CD4-positive, alpha-beta T cell treated with Interferon gamma for 1 hour (primary cell): ENCODE results near the gene EFCAB7.

Experiments
- DNase-seq: peaks from one replicate; pipeline ENCODE4 v3.0.0-alpha.2; 2020

Gene EFCAB7

GRCh38 chr1:63522891-63523728 is at the start of gene EFCAB7, which contains the start of gene ITGB3BP:
Gene EFCAB7 (plus strand): TSS chr1:63523525. CDS start chr1:63525573, 2,048 bp downstream.
Gene ITGB3BP (minus strand): TSS chr1:63523225. CDS start chr1:63523133, 92 bp downstream.
- peak; percentile 81 for DNase-seq

- DNase-seq: no peak
Measured at GRCh38 chr1:63475761-63476160, 47.6 kb upstream of the EFCAB7 start.

DNA sequence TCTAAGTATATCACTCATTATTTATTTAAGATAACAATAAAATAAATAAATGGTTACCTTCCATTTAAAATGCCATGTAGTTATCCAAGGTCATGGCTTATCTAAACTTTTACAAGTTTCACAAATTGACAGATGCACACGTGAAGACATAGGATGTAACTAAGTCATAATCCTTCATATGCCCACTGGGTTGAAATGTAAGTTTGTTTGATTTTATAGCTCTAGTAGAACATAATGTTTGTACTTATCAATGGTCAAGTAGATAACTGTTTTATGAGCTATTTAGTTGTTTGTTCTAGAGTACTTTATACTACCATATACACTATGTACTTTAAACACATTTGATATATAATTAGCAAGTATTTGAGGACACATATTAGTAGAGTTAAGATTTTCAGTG is 43.3 kb upstream of the EFCAB7 start:
- DNase-seq: no peak

- DNase-seq: no peak
Measured at GRCh38 chr1:63486629-63487028, 36.7 kb upstream of the EFCAB7 start.

- DNase-seq: no peak
Measured at GRCh38 chr1:63487336-63488065, 35.8 kb upstream of the EFCAB7 start.

DNA sequence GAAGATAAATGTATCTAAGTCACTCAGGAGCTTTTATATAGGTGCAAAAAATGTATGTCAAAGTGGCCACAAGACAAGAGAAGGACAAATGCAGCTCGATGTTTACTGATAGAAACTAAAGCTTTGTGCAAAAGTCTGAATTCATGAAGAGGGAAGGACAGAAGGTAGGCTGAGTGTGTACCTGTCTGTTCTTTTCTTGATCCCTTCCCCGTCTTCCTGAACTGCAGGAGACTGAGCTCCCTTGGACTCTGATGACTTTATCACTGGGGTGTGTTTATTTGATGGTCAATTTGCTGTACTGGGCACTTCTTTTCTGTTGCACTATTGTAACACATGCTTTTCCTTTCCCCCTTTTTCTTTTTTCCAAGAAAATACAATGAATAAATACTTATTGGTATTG is 25.7 kb upstream of the EFCAB7 start:
- no peak for DNase-seq

DNA sequence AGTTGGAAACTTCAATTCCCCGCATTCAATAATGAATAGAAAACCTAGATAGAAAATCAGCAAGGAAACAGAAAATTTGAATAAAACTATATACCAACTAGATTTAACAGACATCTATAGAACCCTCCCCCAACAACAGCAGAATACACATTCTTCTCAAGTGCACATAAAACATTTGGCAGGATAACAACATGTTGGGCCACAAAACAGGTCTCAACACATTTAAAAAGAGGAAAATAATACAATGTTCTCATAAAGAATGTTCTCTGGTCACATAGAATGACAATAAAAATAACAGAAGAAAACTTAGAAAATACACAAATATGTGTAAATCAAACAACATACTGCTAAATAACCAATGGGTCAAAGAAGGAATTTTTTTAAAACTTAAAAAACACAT is 25.2 kb upstream of the EFCAB7 start:
- no peak for DNase-seq

DNA sequence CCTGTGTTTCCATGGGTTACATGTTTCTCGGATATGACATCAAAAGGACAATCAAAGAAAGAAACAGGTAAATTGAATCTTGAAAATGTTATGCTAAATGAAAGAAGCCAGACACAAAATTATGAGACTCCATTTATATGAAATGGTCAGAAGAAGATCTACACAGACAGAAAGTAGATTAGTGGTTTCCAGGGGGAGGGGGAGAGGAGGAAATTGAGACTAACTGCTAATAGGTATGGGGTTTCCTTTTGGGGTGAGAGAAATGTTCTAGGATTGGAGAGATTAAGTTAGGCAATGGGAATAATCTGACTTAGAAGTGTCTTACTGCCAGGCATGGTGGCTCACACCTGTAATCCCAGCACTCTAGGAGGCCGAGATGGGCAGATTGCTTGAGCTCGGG is 22.1 kb upstream of the EFCAB7 start:
- no peak for DNase-seq

- DNase-seq: no peak
Measured at GRCh38 chr1:63506782-63507181, 16.5 kb upstream of the EFCAB7 start.

GRCh38 chr1:63509718-63510117 is 13.6 kb upstream of the EFCAB7 start:
- no peak for DNase-seq

DNA sequence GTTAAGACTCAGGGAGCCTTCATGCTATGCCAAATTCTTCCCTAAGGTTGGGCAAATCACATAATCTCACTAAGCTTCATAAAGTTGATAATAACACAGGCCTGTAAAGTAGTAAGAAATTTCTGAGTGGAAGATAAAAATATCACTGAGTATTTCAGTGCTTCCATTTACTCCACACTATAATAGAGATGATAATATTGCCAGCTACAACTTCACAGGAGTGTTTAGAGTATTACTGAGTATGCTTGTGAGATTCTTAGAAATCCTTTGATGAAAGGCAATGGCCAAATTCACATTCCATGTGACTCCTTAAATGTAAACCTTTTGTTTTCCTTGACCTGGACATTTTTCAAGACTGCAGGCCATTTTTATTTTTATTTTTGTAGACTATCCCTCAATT is 10.7 kb upstream of the EFCAB7 start:
- DNase-seq: no peak

GRCh38 chr1:63516629-63517028 is 6.7 kb upstream of the EFCAB7 start:
- DNase-seq: no peak

DNA sequence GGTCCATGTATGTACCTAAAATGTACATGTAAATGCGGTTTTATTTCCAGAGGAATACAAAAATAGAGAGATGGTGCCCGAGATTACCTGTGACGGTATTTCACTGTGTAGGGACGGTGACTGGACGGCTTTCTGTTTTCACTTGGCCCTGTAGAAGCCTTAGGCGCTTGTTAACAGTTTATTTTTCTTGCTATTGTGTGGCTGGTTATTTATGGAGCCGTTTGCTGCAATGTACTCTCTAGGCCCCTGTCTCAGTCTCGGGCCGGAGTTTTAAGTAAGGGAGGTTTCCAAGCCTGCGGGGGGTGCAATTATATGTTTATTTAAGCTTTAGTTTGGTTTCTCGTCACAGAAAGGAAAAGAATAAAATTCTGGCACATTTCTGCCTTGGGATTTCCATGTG is 413 bp downstream of the EFCAB7 start:
- no peak for DNase-seq

DNA sequence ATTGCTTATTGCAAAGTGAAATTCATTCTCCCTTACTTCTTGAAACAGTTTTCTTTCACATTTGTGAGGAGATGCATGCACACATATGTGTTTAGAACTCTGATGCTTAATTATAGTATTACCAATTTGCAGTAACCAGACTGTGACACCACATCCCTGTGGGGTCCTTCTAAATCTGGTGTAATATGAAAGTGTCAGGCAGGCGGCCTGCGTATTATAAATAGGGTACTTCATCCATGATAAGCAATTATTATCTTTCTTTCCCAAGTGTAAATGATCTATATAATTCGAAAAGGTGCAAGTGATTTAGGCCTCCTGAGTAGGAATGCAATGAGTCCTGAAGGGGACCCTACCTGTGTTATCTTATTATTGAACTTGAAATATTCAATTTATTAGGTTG is 876 bp downstream of the EFCAB7 start:
- DNase-seq: no peak

DNA sequence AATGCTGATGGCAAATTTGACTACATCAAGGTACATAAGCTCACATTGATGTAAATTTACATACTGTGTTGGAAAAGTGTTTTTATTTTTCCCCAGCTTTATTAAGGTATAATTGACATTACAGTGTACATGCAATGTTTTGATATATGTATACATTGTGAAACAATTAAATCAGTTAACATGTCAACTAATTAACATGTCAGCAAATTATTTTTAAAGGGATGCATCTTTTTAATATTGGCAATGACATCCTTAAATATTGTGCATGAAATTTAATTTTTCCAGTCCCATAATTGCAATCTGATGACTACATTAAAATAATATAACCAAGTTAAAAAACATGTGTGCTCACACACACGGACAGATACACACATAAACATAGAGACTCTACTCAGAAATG is 9.4 kb downstream of the EFCAB7 start:
- DNase-seq: no peak

- no peak for DNase-seq
Measured at GRCh38 chr1:63533931-63534330, 10.6 kb downstream of the EFCAB7 start.

DNA sequence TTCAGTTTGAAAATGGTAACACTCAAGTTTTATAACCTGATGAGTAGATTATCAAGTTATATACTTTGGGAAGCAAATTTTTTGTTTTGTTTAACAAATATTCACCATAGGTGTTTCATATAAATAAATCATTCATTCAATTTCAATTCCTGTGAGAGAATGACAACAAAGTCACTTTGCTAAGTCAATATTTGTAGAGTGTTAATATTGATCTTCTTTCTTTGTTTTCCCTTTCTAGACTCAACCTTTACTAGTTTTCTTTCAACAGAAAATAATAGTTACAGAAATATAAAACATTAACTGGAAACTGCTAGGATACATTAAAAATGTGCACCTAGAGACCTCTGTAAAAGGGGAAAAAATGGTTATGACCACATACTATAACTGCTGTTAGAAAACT is 11.1 kb downstream of the EFCAB7 start:
- no peak for DNase-seq

DNA sequence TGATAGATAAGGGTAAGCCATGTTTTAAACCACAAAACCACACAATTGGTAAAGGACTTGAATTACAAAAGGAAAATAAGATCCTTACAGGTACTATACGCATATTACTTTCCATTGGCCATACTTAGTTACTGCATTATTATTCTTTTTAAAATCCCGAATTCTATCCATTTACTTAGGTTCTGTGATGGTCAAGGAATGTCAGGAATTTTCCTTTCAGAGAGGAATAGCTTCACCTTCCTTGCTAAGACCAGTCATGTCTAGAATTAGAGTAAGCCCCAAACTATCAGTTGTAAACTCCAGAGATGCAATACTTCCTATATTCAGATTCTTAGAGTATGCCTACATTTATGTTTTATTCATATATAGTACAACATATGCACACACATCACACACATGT is 13.7 kb downstream of the EFCAB7 start:
- DNase-seq: no peak

- no peak for DNase-seq
Measured at GRCh38 chr1:63537940-63538339, 14.6 kb downstream of the EFCAB7 start.

DNA sequence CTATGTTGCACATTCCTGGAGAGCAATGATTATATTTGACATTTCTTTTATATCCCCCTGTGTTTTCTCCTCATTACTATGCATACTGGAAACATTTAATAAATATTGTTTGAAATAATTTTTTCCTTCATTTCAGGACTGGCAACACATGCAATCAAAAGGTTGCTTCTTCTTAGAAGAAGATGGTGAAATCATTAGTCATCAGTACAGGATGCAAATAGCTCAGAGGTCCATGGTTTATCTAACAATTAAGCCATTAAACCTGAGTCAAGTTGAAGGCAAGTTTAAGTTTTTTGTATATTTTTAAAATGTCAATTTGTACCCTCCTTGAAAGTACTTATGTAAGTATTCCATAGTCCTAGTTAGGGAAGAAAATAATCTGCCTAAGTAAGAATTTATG is 22.5 kb downstream of the EFCAB7 start:
- DNase-seq: no peak

DNA sequence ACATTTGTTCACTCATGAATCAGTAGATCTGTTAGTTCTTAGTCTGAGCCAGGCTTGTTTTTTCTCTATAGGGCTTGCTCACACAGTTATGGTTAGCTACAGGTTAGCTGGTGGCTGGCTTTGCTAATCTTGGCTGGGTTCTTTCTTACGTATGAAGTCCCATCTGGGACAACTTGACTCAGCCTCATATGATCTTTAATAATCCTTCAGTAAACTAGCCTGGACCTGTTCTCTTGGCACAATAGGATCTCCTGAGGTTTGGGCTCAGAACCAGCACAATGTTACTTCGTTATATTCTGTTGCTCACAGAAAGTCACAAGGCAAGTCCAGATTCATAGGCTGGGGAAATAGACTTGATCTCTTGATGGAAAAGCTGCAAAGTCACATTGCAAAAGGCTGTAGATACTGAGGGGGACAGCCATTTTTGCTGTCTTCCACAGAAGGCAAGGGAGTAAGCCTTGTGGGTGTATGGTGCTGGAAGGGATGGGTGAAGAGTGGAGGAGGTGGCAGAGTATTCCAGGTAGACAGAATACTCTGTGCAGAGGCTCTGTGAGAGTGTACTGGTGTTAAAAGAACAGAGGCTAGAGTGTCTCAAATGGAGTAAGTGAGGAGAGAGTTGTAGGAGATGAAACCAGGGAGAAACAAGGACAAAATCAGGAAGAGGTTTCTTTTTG is 24.4 kb downstream of the EFCAB7 start:
- DNase-seq: no peak

GRCh38 chr1:63548303-63548702 is 25.0 kb downstream of the EFCAB7 start:
- DNase-seq: no peak

DNA sequence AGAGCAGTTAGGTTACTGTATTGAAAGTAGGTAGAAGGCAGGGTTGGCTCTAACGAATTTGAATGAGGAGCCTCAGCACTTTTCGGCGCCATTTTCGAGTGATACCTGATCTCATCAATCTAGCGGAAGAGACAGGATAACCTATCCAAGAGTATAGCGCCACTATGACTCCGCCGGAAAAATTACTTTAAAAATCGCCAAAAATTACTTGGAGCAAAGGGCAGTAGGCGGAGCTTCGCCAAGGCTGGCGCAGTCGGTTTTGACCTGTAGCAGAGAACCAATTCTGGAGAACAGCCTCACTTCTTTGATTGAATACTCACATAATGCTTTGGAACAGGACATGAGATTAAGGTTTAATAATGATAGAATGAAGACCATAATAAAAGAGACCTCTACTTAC is 25.6 kb downstream of the EFCAB7 start:
- DNase-seq: no peak

GRCh38 chr1:63555480-63555879 is 32.2 kb downstream of the EFCAB7 start:
- no peak for DNase-seq
